Natural killer cell (primary cell): Measurements from ENCODE around the gene TCF4. TPM values are rescaled to one million over a fixed set of nuclear protein-coding genes. Genes with fewer than 3 reads are reported as not detected.

Experiments used
- ATAC-seq, 3 donors: fragments of 150-1000 bp in 2 of 3; fragments of 200-7000 bp in 1 of 3; cut with Tn5 transposase; 1 replicate in 1 of 3; 2 replicates in 2 of 3; pipeline ENCODE4 v1.10.0; 2021; ENCODE audit warnings: mild to moderate bottlenecking in 2 of 3, moderate library complexity in 2 of 3
- DNase-seq, 2 donors: peaks; one replicate each; pipeline versions ENCODE4 v3.0.0 to v3.0.0-alpha.2; 2013 to 2021; ENCODE audit warnings: mixed read lengths in 1 of 2
- H3K27ac ChIP-seq: one replicate; pipeline ENCODE4 v1.5.1; 2013; ENCODE audit warnings: mild to moderate bottlenecking, low read length
- H3K27me3 ChIP-seq: one replicate; pipeline ENCODE4 v1.6.1; 2013; ENCODE audit warnings: low read length; ENCODE audit not compliant: control insufficient read depth, insufficient read depth
- H3K36me3 ChIP-seq: one replicate; pipeline ENCODE4 v1.6.1; 2013; ENCODE audit warnings: low read length; ENCODE audit not compliant: control insufficient read depth, insufficient read depth
- H3K4me1 ChIP-seq: one replicate; pipeline ENCODE4 v1.6.1; 2013; ENCODE audit warnings: low read length; ENCODE audit not compliant: control insufficient read depth, insufficient read depth
- H3K4me3 ChIP-seq: one replicate; pipeline ENCODE4 v1.5.1; 2013; ENCODE audit warnings: low read length
- H3K9me3 ChIP-seq: one replicate; pipeline ENCODE4 v1.6.1; 2013; ENCODE audit warnings: low read length; ENCODE audit not compliant: control insufficient read depth, insufficient read depth
- H3K27ac Mint-ChIP-seq, 2 donors: one replicate each; pipeline ENCODE4 v1.8.0; 2022; ENCODE audit warnings: mild to moderate bottlenecking in 2 of 2, mixed read lengths in 2 of 2, moderate library complexity in 1 of 2
- H3K27me3 Mint-ChIP-seq, 2 donors: one replicate each; pipeline ENCODE4 v1.8.0; 2022; ENCODE audit warnings: low read depth in 2 of 2, mixed read lengths in 2 of 2
- H3K36me3 Mint-ChIP-seq: one replicate; pipeline ENCODE4 v1.8.0; 2022; ENCODE audit warnings: mixed read lengths
- H3K4me1 Mint-ChIP-seq, 2 donors: one replicate each; pipeline ENCODE4 v1.8.0; 2022; ENCODE audit warnings: mixed read lengths in 2 of 2
- H3K4me3 Mint-ChIP-seq: one replicate; pipeline ENCODE4 v1.8.0; 2022; ENCODE audit warnings: mild to moderate bottlenecking, moderate library complexity, mixed read lengths
- H3K9me3 Mint-ChIP-seq, 2 donors: one replicate each; pipeline ENCODE4 v1.8.0; 2022; ENCODE audit warnings: mixed read lengths in 2 of 2
- CTCF ChIP-seq: fragments of 200-600 bp; IDR thresholded peaks from one replicate; pipeline ENCODE4 v1.8.0; 2022; ENCODE audit warnings: antibody characterized with exemption
- WGBS: methylation state at CpG from one replicate; pipeline ENCODE4 v1.1.7; 2013; ENCODE audit warnings: missing lambda C conversion rate; ENCODE audit not compliant: insufficient coverage; 5-methylcytosine and 5-hydroxymethylcytosine counted together
- intact Hi-C: fragments of 100-400 bp; cut with micrococcal nuclease; formaldehyde crosslinking; loops from one replicate; pipeline ENCODE4 v1.14.2; 2022
- total RNA-seq, 4 donors: library from RNA; stranded (reverse); fragments of 120-200 nt in 1 of 4; gene quantifications; one replicate each; pipeline versions ENCODE4 v1.2.3 to v1.2.4, GENCODE V29; 2013 to 2022

Gene TCF4
- total RNA-seq, 3 donors from 2014 or later (not counting 1 experiment from before 2014, with no cell fraction given), result 8.3 to 16.5 (median 9.0) TPM

GRCh38 chr18:55525845-55526244, 62.1 kb downstream of the TCF4 start:
- DNase-seq (no peak), ATAC-seq (no peak)
- TF ChIP-seq CTCF, result no peak
- Mint-ChIP-seq H3K36me3 (no peaks in the 10 kb centered on the region), H3K9me3 (no peaks in the 10 kb centered on the region), H3K27ac (no peak overlapping the region), H3K4me3 (no peak overlapping the region), H3K4me1 (no peaks in the 10 kb centered on the region), H3K27me3 (peaks cover 0 to 6% of the 10 kb centered on the region in 2 donors)
- Histone ChIP-seq H3K36me3 (no peaks in the 10 kb centered on the region), H3K9me3 (no peaks in the 10 kb centered on the region), H3K4me1 (no peaks in the 10 kb centered on the region), H3K4me3 (no peak overlapping the region), H3K27me3 (no peaks in the 10 kb centered on the region), H3K27ac (no peak overlapping the region)
- intact Hi-C loops, result no loop called here

- Mint-ChIP-seq H3K36me3 (no peaks in the 10 kb centered on the region), H3K27me3 (peaks cover 0 to 3% of the 10 kb centered on the region in 2 donors), H3K4me3 (no peak overlapping the region), H3K9me3 (no peaks in the 10 kb centered on the region), H3K4me1 (no peaks in the 10 kb centered on the region), H3K27ac (no peak overlapping the region)
- no peak overlapping the region for H3K4me3 ChIP-seq
- no peaks in the 10 kb centered on the region for H3K9me3 ChIP-seq
- ATAC-seq, result no peak
- DNase-seq, result no peak
- intact Hi-C loops, result loop anchor here (5.0 kb wide), 1 partner anchor 107 kb away; no protein-coding TSS in a partner anchor
- no peak for TF ChIP-seq CTCF
- H3K36me3 ChIP-seq, result no peaks in the 10 kb centered on the region
- H3K27me3 ChIP-seq, result no peaks in the 10 kb centered on the region
- no peak overlapping the region for H3K27ac ChIP-seq
- no peaks in the 10 kb centered on the region for H3K4me1 ChIP-seq
Observed at GRCh38 chr18:55524353-55525073, 63.5 kb downstream of the TCF4 start.

- no peak for ATAC-seq
- no peak overlapping the region for H3K4me3 Mint-ChIP-seq
- Histone ChIP-seq H3K27me3 (no peaks in the 10 kb centered on the region), H3K27ac (no peak overlapping the region), H3K9me3 (no peaks in the 10 kb centered on the region), H3K4me1 (no peaks in the 10 kb centered on the region), H3K4me3 (no peak overlapping the region), H3K36me3 (no peaks in the 10 kb centered on the region)
- H3K4me1 Mint-ChIP-seq, result no peaks in the 10 kb centered on the region
- no peaks in the 10 kb centered on the region for H3K27me3 Mint-ChIP-seq
- no peak overlapping the region for H3K27ac Mint-ChIP-seq
- TF ChIP-seq CTCF, result no peak
- H3K9me3 Mint-ChIP-seq, result no peaks in the 10 kb centered on the region
- H3K36me3 Mint-ChIP-seq, result no peaks in the 10 kb centered on the region
- intact Hi-C loops, result loop anchor here (5.0 kb wide), 1 partner anchor 106 kb away; no protein-coding TSS in a partner anchor
- DNase-seq, result no peak
Observed at GRCh38 chr18:55523001-55523400, 65.0 kb downstream of the TCF4 start.

- no peaks in the 10 kb centered on the region for H3K36me3 ChIP-seq
- intact Hi-C loops, result loop anchor here (5.0 kb wide), 1 partner anchor 105 kb away; no protein-coding TSS in a partner anchor
- H3K4me1 ChIP-seq, result no peaks in the 10 kb centered on the region
- 85% methylated on average over 2 of the region's 3 CpGs for WGBS
- Mint-ChIP-seq H3K9me3 (no peaks in the 10 kb centered on the region), H3K4me3 (no peak overlapping the region), H3K27me3 (no peaks in the 10 kb centered on the region), H3K27ac (no peak overlapping the region), H3K36me3 (no peaks in the 10 kb centered on the region), H3K4me1 (no peaks in the 10 kb centered on the region)
- H3K27me3 ChIP-seq, result no peaks in the 10 kb centered on the region
- peak in 1 of 2 donors; percentile 9 for DNase-seq
- H3K4me3 ChIP-seq, result no peak overlapping the region
- no peaks in the 10 kb centered on the region for H3K9me3 ChIP-seq
- H3K27ac ChIP-seq, result no peak overlapping the region
- peak in 2 of 3 donors; percentile 34 to 37 for ATAC-seq
- peak; percentile 40 for TF ChIP-seq CTCF
Observed at GRCh38 chr18:55522011-55522410, 66.0 kb downstream of the TCF4 start.
